Thyroid gland (tissue), 4 donors: ENCODE results near the gene HNRNPD. TPM values are rescaled to one million over a fixed set of nuclear protein-coding genes. Genes with fewer than 3 reads are reported as not detected.
"Not testable (repeated sequence)": the region's sequence is repeated elsewhere in the genome, so short reads cannot be mapped to it uniquely, and the experiment has no call there.

ENCODE experiments used
- DNase-seq, 2 donors: peaks; one replicate each; pipeline ENCODE4 v3.0.0-alpha.2; 2019
- H3K27ac ChIP-seq, 3 donors: fragments of 200-600 bp; sonication (generic); 1 replicate in 2 of 3; 2 replicates in 1 of 3; pipeline ENCODE4 v1.5.1; 2016 to 2019; ENCODE audit warnings: mild to moderate bottlenecking in 1 of 3, moderate library complexity in 1 of 3
- H3K27me3 ChIP-seq: fragments of 200-600 bp; sonication (generic); one replicate; pipeline ENCODE4 v1.5.1; 2019
- H3K36me3 ChIP-seq, 2 donors: fragments of 200-600 bp; sonication (generic); one replicate each; pipeline ENCODE4 v1.5.1; 2016 to 2019
- H3K4me1 ChIP-seq, 2 donors: fragments of 200-600 bp; sonication (generic); one replicate each; pipeline ENCODE4 v1.5.1; 2017 to 2019
- H3K4me3 ChIP-seq, 3 donors: fragments of 200-600 bp; sonication (generic); replicated peaks in 1 of 3; 1 replicate in 2 of 3; 2 replicates in 1 of 3; pipeline ENCODE4 v1.5.1; 2016; ENCODE audit warnings: mild to moderate bottlenecking in 1 of 3
- H3K9me3 ChIP-seq: fragments of 200-600 bp; sonication (generic); one replicate; pipeline ENCODE4 v1.5.1; 2017
- CTCF ChIP-seq, 6 experiments: fragments of 200-600 bp in 3 of 6; fragments of 450-650 bp in 3 of 6; sonication (generic) in 3 of 6; IDR thresholded peaks; one replicate each; pipeline ENCODE4 v1.5.1; 2016 to 2019; ENCODE audit warnings: antibody characterized with exemption in 6 of 6, mild to moderate bottlenecking in 2 of 6, inconsistent platforms in 1 of 6, moderate library complexity in 1 of 6
- POLR2A ChIP-seq, 2 donors: fragments of 450-650 bp; IDR thresholded peaks; one replicate each; pipeline ENCODE4 v1.6.1; 2017; ENCODE audit warnings: antibody characterized with exemption in 2 of 2, mild to moderate bottlenecking in 2 of 2, moderate library complexity in 1 of 2
- WGBS, 2 donors: methylation state at CpG; one replicate each; pipeline ENCODE4 v1.1.5; 2017; 5-methylcytosine and 5-hydroxymethylcytosine counted together
- intact Hi-C: fragments of 100-400 bp; cut with DNase I; formaldehyde crosslinking; loops from one replicate; pipeline ENCODE4 v1.15.1; 2023
- small RNA-seq: library from RNA; depleted of rRNA; stranded (forward); fragments of <200 nt; gene quantifications from one replicate; pipeline ENCODE3, GENCODE V24; 2016
- total RNA-seq, 4 donors: library from RNA; depleted of rRNA; stranded (reverse); fragments of >200 nt; gene quantifications; one replicate each; pipeline ENCODE4 v1.2.3, GENCODE V29; 2016

Gene HNRNPD
- total RNA-seq, 4 donors from 2014 or later, result 67.1 to 145 (median 93.8) TPM

- intact Hi-C loops, result no loop called here
- no peaks in the 10 kb centered on the region for H3K4me1 ChIP-seq
- no peak overlapping the region for H3K27ac ChIP-seq
- peaks cover 0 to 11% of the 10 kb centered on the region in 2 donors for H3K36me3 ChIP-seq
- no peak for DNase-seq
- no peak for TF ChIP-seq CTCF (IDR thresholded peaks at IDR 0.05)
- TF ChIP-seq POLR2A (IDR thresholded peaks at IDR 0.05), result no peak
- H3K4me3 ChIP-seq, result no peak overlapping the region
- no peaks in the 10 kb centered on the region for H3K27me3 ChIP-seq
- H3K9me3 ChIP-seq, result no peaks in the 10 kb centered on the region
Observed at GRCh38 chr4:82346126-82346525, 27.7 kb downstream of the HNRNPD start.

GRCh38 chr4:82335043-82335442 is 38.7 kb downstream of the HNRNPD start:
- H3K27ac ChIP-seq, result no peak overlapping the region
- no peaks in the 10 kb centered on the region for H3K27me3 ChIP-seq
- intact Hi-C loops, result no loop called here
- no peaks in the 10 kb centered on the region for H3K9me3 ChIP-seq
- no peak for TF ChIP-seq CTCF (IDR thresholded peaks at IDR 0.05)
- TF ChIP-seq POLR2A (IDR thresholded peaks at IDR 0.05), result no peak
- no peaks in the 10 kb centered on the region for H3K36me3 ChIP-seq
- H3K4me3 ChIP-seq, result no peak overlapping the region
- H3K4me1 ChIP-seq, result no peaks in the 10 kb centered on the region
- no peak for DNase-seq

- H3K9me3 ChIP-seq, H3K36me3 ChIP-seq, H3K27ac ChIP-seq, H3K4me1 ChIP-seq, DNase-seq, intact Hi-C loops, H3K4me3 ChIP-seq, H3K27me3 ChIP-seq: not testable (repeated sequence)
- WGBS, 2 donors, result 94 to 96% methylated on average over 9 of the region's 9 CpGs
Observed at GRCh38 chr4:82333641-82334040, 40.1 kb downstream of the HNRNPD start.

- TF ChIP-seq POLR2A (IDR thresholded peaks at IDR 0.05) (no peak), CTCF (IDR thresholded peaks at IDR 0.05) (no peak)
- Histone ChIP-seq H3K36me3 (no peaks in the 10 kb centered on the region), H3K4me1 (no peaks in the 10 kb centered on the region), H3K4me3 (no peak overlapping the region), H3K27me3 (no peaks in the 10 kb centered on the region), H3K27ac (no peak overlapping the region), H3K9me3 (no peaks in the 10 kb centered on the region)
- WGBS, 2 donors, result 67 to 80% methylated on average over 4 of the region's 4 CpGs
- no peak for DNase-seq
- intact Hi-C loops, result no loop called here
Observed at GRCh38 chr4:82331814-82332213, 42.0 kb downstream of the HNRNPD start.

GRCh38 chr4:82320351-82320750 is 53.4 kb downstream of the HNRNPD start:
- no peaks in the 10 kb centered on the region for H3K4me1 ChIP-seq
- H3K9me3 ChIP-seq, result no peaks in the 10 kb centered on the region
- H3K36me3 ChIP-seq, result no peaks in the 10 kb centered on the region
- TF ChIP-seq POLR2A (IDR thresholded peaks at IDR 0.05), result no peak
- no peak for TF ChIP-seq CTCF (IDR thresholded peaks at IDR 0.05)
- WGBS, 2 donors, result 92 to 94% methylated on average over 4 of the region's 4 CpGs
- H3K4me3 ChIP-seq, result no peak overlapping the region
- intact Hi-C loops, result no loop called here
- H3K27ac ChIP-seq, result no peak overlapping the region
- no peak for DNase-seq
- H3K27me3 ChIP-seq, result no peaks in the 10 kb centered on the region

GRCh38 chr4:82303063-82303462 is 70.7 kb downstream of the HNRNPD start:
- H3K27ac ChIP-seq, H3K9me3 ChIP-seq, H3K4me1 ChIP-seq, H3K36me3 ChIP-seq, H3K27me3 ChIP-seq, intact Hi-C loops, DNase-seq, H3K4me3 ChIP-seq: not testable (repeated sequence)
- WGBS, 2 donors, result 94 to 96% methylated on average over 10 to 13 of the region's 13 CpGs

Small RNAs within 50 kb of the gene (small RNA-seq; reads per million reads assigned to genes)
- not detected for gene RF00150

Other genes starting within 250 kb of the HNRNPD start
- gene HNRNPDL, start 56.5 kb upstream of the HNRNPD start, total RNA-seq, result 100 to 1,000 TPM; 189 to 287 (median 245) TPM
- 10 to 100 TPM; 21.3 to 35.3 (median 25.9) TPM for gene ENOPH1, start 56.6 kb upstream of the HNRNPD start, total RNA-seq
- 10 to 100 TPM; 18.8 to 27.4 (median 23.6) TPM for gene TMEM150C, start 188.0 kb upstream of the HNRNPD start, total RNA-seq